CD14-positive monocyte (primary cell): Measurements from ENCODE around the gene CT47C1. TPM values are rescaled to one million over a fixed set of nuclear protein-coding genes. Genes with fewer than 3 reads are reported as not detected.

Experiments used
- DNase-seq, 3 donors: peaks; one replicate each; pipeline ENCODE4 v3.0.0-alpha.2; 2011 to 2022
- H2AFZ ChIP-seq: 2 replicates; pipeline ENCODE4 v1.6.0; 2012; ENCODE audit warnings: mild to moderate bottlenecking, low read depth, low read length, inconsistent platforms; ENCODE audit not compliant: insufficient read depth, poor library complexity, severe bottlenecking
- H3K27ac ChIP-seq, 2 donors: 1 replicate in 1 of 2; 2 replicates in 1 of 2; pipeline ENCODE4 v1.5.1; 2012 to 2013; ENCODE audit warnings: low read length in 2 of 2, control low read depth in 1 of 2, inconsistent platforms in 1 of 2, low read depth in 1 of 2, mild to moderate bottlenecking in 1 of 2
- H3K27me3 ChIP-seq, 2 donors: one replicate each; pipeline versions ENCODE4 v1.6.0 to v1.6.1; 2011 to 2013; ENCODE audit warnings: low read length in 2 of 2; ENCODE audit not compliant: control insufficient read depth in 2 of 2, insufficient read depth in 2 of 2
- H3K36me3 ChIP-seq, 2 donors: replicated peaks in 1 of 2; 1 replicate in 1 of 2; 2 replicates in 1 of 2; pipeline versions ENCODE4 v1.5.1 to v1.6.1; 2012 to 2013; ENCODE audit warnings: low read length in 2 of 2, control low read depth in 1 of 2, inconsistent platforms in 1 of 2, mild to moderate bottlenecking in 1 of 2; ENCODE audit not compliant: insufficient read depth in 2 of 2, control insufficient read depth in 1 of 2
- H3K4me1 ChIP-seq, 2 donors: 1 replicate in 1 of 2; 2 replicates in 1 of 2; pipeline versions ENCODE4 v1.5.1 to v1.6.1; 2012 to 2013; ENCODE audit warnings: low read length in 2 of 2, control low read depth in 1 of 2, inconsistent platforms in 1 of 2, mild to moderate bottlenecking in 1 of 2, moderate library complexity in 1 of 2; ENCODE audit not compliant: insufficient read depth in 2 of 2, control insufficient read depth in 1 of 2
- H3K4me2 ChIP-seq: replicated peaks from 2 replicates; pipeline ENCODE3; 2012; ENCODE audit warnings: low read length, moderate library complexity, mild to moderate bottlenecking; ENCODE audit not compliant: poor library complexity, severe bottlenecking; ENCODE audit errors: extremely low read depth
- H3K4me3 ChIP-seq, 3 experiments: fragments of 200-600 bp in 1 of 3; sonication (generic) in 1 of 3; replicated peaks in 1 of 3; 1 replicate in 2 of 3; 2 replicates in 1 of 3; pipeline ENCODE4 v1.5.1; 2011 to 2013; ENCODE audit warnings: low read length in 3 of 3, mild to moderate bottlenecking in 3 of 3, control low read depth in 2 of 3, low read depth in 2 of 3, inconsistent platforms in 1 of 3, moderate library complexity in 1 of 3
- H3K79me2 ChIP-seq: 2 replicates; pipeline ENCODE4 v1.6.0; 2012; ENCODE audit warnings: mild to moderate bottlenecking, control low read depth, inconsistent platforms, low read length, moderate library complexity; ENCODE audit not compliant: insufficient read depth
- H3K9ac ChIP-seq: 2 replicates; pipeline ENCODE4 v1.6.0; 2017; ENCODE audit warnings: low read length, mild to moderate bottlenecking; ENCODE audit not compliant: insufficient read depth, poor library complexity, severe bottlenecking
- H3K9me3 ChIP-seq, 2 donors: replicated peaks in 1 of 2; 1 replicate in 1 of 2; 2 replicates in 1 of 2; pipeline versions ENCODE4 v1.5.1 to v1.6.1; 2012 to 2013; ENCODE audit warnings: low read length in 2 of 2, control low read depth in 1 of 2; ENCODE audit not compliant: control insufficient read depth in 1 of 2, insufficient read depth in 1 of 2
- H4K20me1 ChIP-seq: 2 replicates; pipeline ENCODE4 v1.6.0; 2012; ENCODE audit warnings: mild to moderate bottlenecking, low read length, control low read depth, moderate library complexity; ENCODE audit not compliant: insufficient read depth
- H3K27ac Mint-ChIP-seq, 7 donors: one replicate each; pipeline ENCODE4 v1.8.0; 2020; ENCODE audit warnings: mild to moderate bottlenecking in 7 of 7, mixed read lengths in 7 of 7, moderate library complexity in 6 of 7, inconsistent platforms in 2 of 7
- H3K27me3 Mint-ChIP-seq, 3 donors: one replicate each; pipeline ENCODE4 v1.8.0; 2021 to 2022; ENCODE audit warnings: low read depth in 3 of 3, mild to moderate bottlenecking in 3 of 3, mixed read lengths in 3 of 3, moderate library complexity in 3 of 3, inconsistent platforms in 1 of 3
- H3K36me3 Mint-ChIP-seq, 2 donors: one replicate each; pipeline ENCODE4 v1.8.0; 2020; ENCODE audit warnings: mixed read lengths in 2 of 2, inconsistent platforms in 1 of 2, mild to moderate bottlenecking in 1 of 2
- H3K4me1 Mint-ChIP-seq: one replicate; pipeline ENCODE4 v1.8.0; 2020; ENCODE audit warnings: mild to moderate bottlenecking, mixed read lengths
- H3K4me3 Mint-ChIP-seq, 2 donors: one replicate each; pipeline ENCODE4 v1.8.0; 2020; ENCODE audit warnings: mild to moderate bottlenecking in 2 of 2, mixed read lengths in 2 of 2, moderate library complexity in 1 of 2
- H3K9me3 Mint-ChIP-seq, 7 donors: one replicate each; pipeline ENCODE4 v1.8.0; 2020 to 2022; ENCODE audit warnings: mixed read lengths in 7 of 7, mild to moderate bottlenecking in 6 of 7, moderate library complexity in 6 of 7, inconsistent platforms in 2 of 7
- WGBS: methylation state at CpG from one replicate; pipeline ENCODE4 v1.1.5; 2013; ENCODE audit warnings: missing lambda C conversion rate; ENCODE audit not compliant: insufficient coverage; 5-methylcytosine and 5-hydroxymethylcytosine counted together
- intact Hi-C, 2 donors: fragments of 100-400 bp; cut with micrococcal nuclease; formaldehyde crosslinking; loops; one replicate each; pipeline versions ENCODE4 v1.15.0 to v1.15.1; 2023
- polyA plus RNA-seq, 3 donors: library from polyadenylated mRNA; depleted of rRNA in 1 of 3; unstranded in 2 of 3; stranded (reverse) in 1 of 3; fragments of 300-500 nt in 2 of 3; fragments of >200 nt in 1 of 3; fragmentation: Illumina TruSeq in 2 of 3; gene quantifications; 1 replicate in 2 of 3; 2 replicates in 1 of 3; pipeline ENCODE4 v1.2.3, GENCODE V29; 2012 to 2021
- TF ChIP-seq, protein P1 (sequence below): fragments of 200-600 bp; IDR thresholded peaks from one replicate; pipeline ENCODE4 v1.8.0; 2022; ENCODE audit warnings: antibody characterized with exemption, mild to moderate bottlenecking

The CT47C1 gene
- polyA plus RNA-seq, 3 donors: not detected

DNA sequence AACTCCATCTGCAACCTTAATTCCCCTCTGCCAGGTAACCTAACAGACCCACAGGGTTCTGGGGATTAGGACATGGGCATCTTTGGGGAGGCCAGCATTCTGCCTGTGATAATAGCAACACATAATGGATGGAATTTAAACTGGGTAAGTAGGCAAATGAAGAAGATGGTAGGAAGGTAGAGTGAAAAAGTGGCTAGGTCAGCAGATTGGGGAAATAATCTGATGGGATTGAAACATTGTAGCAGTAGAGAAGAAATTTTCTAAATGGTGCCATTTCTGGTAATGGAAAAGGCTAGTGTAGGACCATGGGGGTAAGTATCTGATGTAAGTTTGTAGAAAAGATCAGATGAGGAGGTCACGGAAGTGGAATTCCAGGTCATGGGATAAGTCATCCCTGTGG, 3.0 kb upstream of the CT47C1 start:
- Histone ChIP-seq H3K36me3 (no peaks in the 10 kb centered on the region), H3K9ac (no peak overlapping the region), H3K27ac (no peak overlapping the region), H2AFZ (no peak overlapping the region), H4K20me1 (no peaks in the 10 kb centered on the region), H3K4me1 (peaks cover 0 to 8% of the 10 kb centered on the region in 2 donors), H3K4me2 (no peak overlapping the region), H3K79me2 (no peaks in the 10 kb centered on the region), H3K27me3 (no peaks in the 10 kb centered on the region), H3K9me3 (no peaks in the 10 kb centered on the region), H3K4me3 (no peak overlapping the region)
- no CpG with 5 or more reads among the region's 1 CpG for WGBS
- intact Hi-C loops: loop anchor here in 1 of 2 donors (10.0 kb wide), 1 partner anchor 215 kb away; no protein-coding TSS in a partner anchor
- no peak overlapping the region for H3K27ac Mint-ChIP-seq
- H3K9me3 Mint-ChIP-seq: no peaks in the 10 kb centered on the region
- TF ChIP-seq, protein P1, sequence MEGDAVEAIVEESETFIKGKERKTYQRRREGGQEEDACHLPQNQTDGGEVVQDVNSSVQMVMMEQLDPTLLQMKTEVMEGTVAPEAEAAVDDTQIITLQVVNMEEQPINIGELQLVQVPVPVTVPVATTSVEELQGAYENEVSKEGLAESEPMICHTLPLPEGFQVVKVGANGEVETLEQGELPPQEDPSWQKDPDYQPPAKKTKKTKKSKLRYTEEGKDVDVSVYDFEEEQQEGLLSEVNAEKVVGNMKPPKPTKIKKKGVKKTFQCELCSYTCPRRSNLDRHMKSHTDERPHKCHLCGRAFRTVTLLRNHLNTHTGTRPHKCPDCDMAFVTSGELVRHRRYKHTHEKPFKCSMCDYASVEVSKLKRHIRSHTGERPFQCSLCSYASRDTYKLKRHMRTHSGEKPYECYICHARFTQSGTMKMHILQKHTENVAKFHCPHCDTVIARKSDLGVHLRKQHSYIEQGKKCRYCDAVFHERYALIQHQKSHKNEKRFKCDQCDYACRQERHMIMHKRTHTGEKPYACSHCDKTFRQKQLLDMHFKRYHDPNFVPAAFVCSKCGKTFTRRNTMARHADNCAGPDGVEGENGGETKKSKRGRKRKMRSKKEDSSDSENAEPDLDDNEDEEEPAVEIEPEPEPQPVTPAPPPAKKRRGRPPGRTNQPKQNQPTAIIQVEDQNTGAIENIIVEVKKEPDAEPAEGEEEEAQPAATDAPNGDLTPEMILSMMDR: no peak
- DNase-seq: no peak
- peaks cover 0 to 3% (median 0%) of the 10 kb centered on the region in 3 donors for H3K27me3 Mint-ChIP-seq
- H3K36me3 Mint-ChIP-seq: no peaks in the 10 kb centered on the region
- no peak overlapping the region for H3K4me3 Mint-ChIP-seq
- peaks cover 11% of the 10 kb centered on the region for H3K4me1 Mint-ChIP-seq

DNA sequence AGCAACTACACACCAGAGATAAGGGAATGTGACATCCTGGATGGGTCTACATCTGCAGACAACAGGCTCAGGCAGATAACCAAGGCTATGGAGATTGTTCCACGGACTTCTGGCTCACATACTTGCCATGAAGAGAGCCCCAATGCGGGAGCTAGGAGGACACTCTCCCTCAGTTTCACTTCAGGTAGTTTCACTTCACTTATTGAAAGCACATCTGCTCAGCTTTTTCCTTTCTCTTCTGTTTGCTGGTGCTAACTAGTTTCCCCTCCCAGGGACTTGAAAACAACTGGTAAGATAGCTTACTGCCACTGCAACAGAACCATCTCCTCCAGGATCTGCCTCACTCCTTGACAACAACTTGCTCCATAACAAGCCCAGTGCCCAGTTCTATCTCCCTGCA, 1.4 kb upstream of the CT47C1 start:
- Histone ChIP-seq H3K79me2 (no peaks in the 10 kb centered on the region), H3K9ac (no peak overlapping the region), H3K9me3 (no peaks in the 10 kb centered on the region), H4K20me1 (no peaks in the 10 kb centered on the region), H2AFZ (no peak overlapping the region), H3K27me3 (no peaks in the 10 kb centered on the region), H3K36me3 (no peaks in the 10 kb centered on the region), H3K27ac (no peak overlapping the region), H3K4me2 (no peak overlapping the region), H3K4me1 (peaks cover 0 to 8% of the 10 kb centered on the region in 2 donors), H3K4me3 (no peak overlapping the region)
- 60% methylated on average over 1 of the region's 2 CpGs for WGBS
- no peak overlapping the region for H3K4me3 Mint-ChIP-seq
- H3K36me3 Mint-ChIP-seq: no peaks in the 10 kb centered on the region
- peak overlapping the region in 2 of 7 donors; percentile 8 to 67 for H3K27ac Mint-ChIP-seq
- H3K9me3 Mint-ChIP-seq: no peaks in the 10 kb centered on the region
- TF ChIP-seq, protein P1: no peak
- intact Hi-C loops: no loop called here
- H3K4me1 Mint-ChIP-seq: peaks cover 11% of the 10 kb centered on the region
- peaks cover 0 to 3% (median 0%) of the 10 kb centered on the region in 3 donors for H3K27me3 Mint-ChIP-seq
- no peak for DNase-seq
